ENCODE data around the gene CLIP2. TPM values are rescaled to one million over a fixed set of nuclear protein-coding genes. Genes with fewer than 3 reads are reported as not detected.
A peak's percentile ranks its signal among the peaks of the same experiment; 100 is the strongest.
"Not testable (repeated sequence)": the region's sequence is repeated elsewhere in the genome, so short reads cannot be mapped to it uniquely, and the experiment has no call there.

CLIP2 gene
- total RNA-seq, 2 donors from 2014 or later = 12.2 to 17.0 TPM

DNA sequence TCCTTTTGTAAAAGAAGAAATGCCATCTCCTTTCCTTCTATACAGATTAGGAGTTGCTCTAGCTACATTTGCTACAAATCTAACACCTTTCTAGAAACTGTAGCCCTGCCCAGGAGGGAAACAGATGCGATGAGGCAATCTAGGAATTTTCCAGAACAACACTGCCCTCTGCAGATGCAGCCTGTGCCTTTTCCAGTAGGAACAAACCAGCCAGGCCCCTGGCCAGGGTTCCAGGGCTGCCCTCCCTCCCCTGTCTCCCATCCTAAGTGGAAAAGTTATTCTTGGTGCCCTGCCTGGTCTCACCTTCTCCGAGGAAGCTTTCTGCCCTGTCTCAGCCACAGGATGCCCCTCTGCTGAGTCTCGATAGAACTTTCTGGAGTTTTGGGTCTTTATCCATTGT is 105.4 kb downstream of the CLIP2 start:
- ATAC-seq; H3K4me3 Mint-ChIP-seq; H3K27me3 Mint-ChIP-seq; H3K4me1 Mint-ChIP-seq (ENCODE audit: low read depth in 2 of 2); DNase-seq (ENCODE audit: low spot score); H3K9me3 Mint-ChIP-seq; H3K36me3 Mint-ChIP-seq: not testable (repeated sequence)
- peak overlapping the region in 1 of 2 donors; percentile 45 for H3K27ac Mint-ChIP-seq

GRCh38 chr7:74395745-74396311 is 106.6 kb downstream of the CLIP2 start:
- Mint-ChIP-seq H3K4me1 (ENCODE audit: low read depth in 2 of 2) (peaks cover 0 to 7% of the 10 kb centered on the region in 2 donors), H3K27me3 (no peaks in the 10 kb centered on the region), H3K36me3 (no peaks in the 10 kb centered on the region), H3K4me3 (no peak overlapping the region), H3K27ac (peak overlapping the region in 1 of 2 donors; percentile 36), H3K9me3 (no peaks in the 10 kb centered on the region)
- ATAC-seq = no peak
- DNase-seq (ENCODE audit: low spot score) = no peak

- Mint-ChIP-seq H3K9me3 (no peaks in the 10 kb centered on the region), H3K4me3 (no peak overlapping the region), H3K27ac (no peak overlapping the region), H3K4me1 (ENCODE audit: low read depth in 2 of 2) (peaks cover 0 to 7% of the 10 kb centered on the region in 2 donors), H3K36me3 (no peaks in the 10 kb centered on the region), H3K27me3 (no peaks in the 10 kb centered on the region)
- ATAC-seq (no peak), DNase-seq (ENCODE audit: low spot score) (no peak)
These were observed 107.8 kb downstream of the CLIP2 start for GRCh38 chr7:74396993-74397392.

DNA sequence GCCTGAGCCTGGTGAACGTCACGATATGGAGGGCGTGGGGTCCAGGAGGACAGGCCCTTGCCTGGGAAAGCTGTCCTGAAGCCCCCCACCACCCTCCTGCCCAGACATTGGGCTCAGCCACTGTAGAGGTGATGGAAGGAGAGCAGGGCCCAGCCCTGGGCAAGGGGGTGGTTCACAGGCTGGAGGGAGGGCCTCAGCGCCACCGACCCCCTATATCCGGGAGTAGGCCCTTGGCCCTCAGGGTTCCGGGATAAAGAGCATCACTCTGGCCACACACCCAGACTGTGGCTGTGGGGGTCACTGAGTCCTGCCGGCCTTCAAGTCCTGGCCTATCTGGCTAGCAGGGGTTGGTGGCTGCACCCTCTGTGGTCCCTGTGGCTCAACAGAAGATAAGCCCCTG is 109.2 kb downstream of the CLIP2 start:
- peaks cover 0 to 7% of the 10 kb centered on the region in 2 donors for H3K4me1 Mint-ChIP-seq (ENCODE audit: low read depth in 2 of 2)
- H3K27me3 Mint-ChIP-seq = no peaks in the 10 kb centered on the region
- H3K27ac Mint-ChIP-seq = no peak overlapping the region
- H3K9me3 Mint-ChIP-seq = no peaks in the 10 kb centered on the region
- DNase-seq (ENCODE audit: low spot score) (no peak), ATAC-seq (peak in 1 of 2 donors; percentile 10)
- no peaks in the 10 kb centered on the region for H3K36me3 Mint-ChIP-seq
- H3K4me3 Mint-ChIP-seq = no peak overlapping the region

DNA sequence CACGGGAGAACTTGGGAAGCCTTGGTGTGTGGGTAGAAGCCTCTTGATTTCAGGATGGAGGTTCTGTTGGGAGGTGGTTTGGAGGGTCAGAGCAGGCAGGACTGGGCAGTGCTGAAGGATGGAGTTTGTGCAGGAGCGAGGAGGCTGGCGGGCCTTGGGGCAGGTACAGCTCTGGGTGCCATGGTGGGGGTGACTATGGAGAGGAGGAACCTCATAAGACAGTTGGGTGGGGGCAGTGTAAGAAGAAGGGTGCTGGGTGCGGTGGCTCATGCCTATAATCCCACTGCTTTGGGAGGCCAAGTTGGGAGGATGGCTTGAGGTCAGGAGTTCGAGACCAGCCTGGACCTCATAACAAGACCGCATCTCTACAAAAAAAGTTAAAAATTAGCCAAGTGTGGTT is 109.8 kb downstream of the CLIP2 start:
- H3K9me3 Mint-ChIP-seq = no peaks in the 10 kb centered on the region
- no peak overlapping the region for H3K4me3 Mint-ChIP-seq
- no peaks in the 10 kb centered on the region for H3K36me3 Mint-ChIP-seq
- H3K27me3 Mint-ChIP-seq = no peaks in the 10 kb centered on the region
- ATAC-seq (no peak), DNase-seq (ENCODE audit: low spot score) (no peak)
- peaks cover 0 to 4% of the 10 kb centered on the region in 2 donors for H3K4me1 Mint-ChIP-seq (ENCODE audit: low read depth in 2 of 2)
- H3K27ac Mint-ChIP-seq = no peak overlapping the region

DNA sequence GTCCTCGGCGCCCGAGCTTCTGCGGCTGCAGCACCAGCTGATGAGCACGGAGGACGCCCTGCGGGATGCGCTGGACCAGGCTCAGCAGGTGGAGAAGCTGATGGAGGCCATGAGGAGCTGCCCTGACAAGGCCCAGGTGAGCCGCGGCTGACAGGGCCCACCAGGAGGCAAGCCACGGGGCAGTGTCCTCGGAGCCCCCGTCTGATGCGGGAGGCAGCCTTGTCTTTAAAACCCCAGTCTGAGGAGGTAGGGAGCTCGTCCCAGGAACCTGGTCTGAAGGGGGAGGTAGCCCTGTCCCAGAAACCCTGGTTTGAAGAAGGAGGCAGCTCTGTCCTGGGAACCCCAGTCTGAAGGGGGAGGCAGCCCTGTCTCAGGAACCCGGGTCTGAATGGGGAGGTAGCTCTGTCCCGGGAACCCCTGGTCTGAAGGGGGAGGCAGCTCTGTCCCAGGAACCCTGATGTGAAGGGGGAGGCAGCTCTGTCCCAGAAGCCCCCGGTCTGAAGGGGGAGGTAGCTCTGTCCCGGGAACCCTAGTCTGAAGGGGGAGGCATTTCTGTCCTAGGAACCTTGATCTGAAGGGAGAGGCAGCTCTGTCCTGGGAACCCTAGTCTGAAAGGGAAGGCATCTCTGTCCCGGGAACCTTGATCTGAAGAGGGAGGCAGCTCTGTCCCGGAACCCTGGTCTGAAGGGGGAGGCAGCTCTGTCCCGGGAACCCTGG is 111.4 kb downstream of the CLIP2 start:
- Mint-ChIP-seq H3K4me1 (ENCODE audit: low read depth in 2 of 2) (no peaks in the 10 kb centered on the region), H3K4me3 (no peak overlapping the region), H3K27ac (no peak overlapping the region), H3K36me3 (no peaks in the 10 kb centered on the region), H3K27me3 (no peaks in the 10 kb centered on the region), H3K9me3 (no peaks in the 10 kb centered on the region)
- DNase-seq (ENCODE audit: low spot score) = no peak
- no peak for ATAC-seq

- no peaks in the 10 kb centered on the region for H3K27me3 Mint-ChIP-seq
- H3K27ac Mint-ChIP-seq = no peak overlapping the region
- no peaks in the 10 kb centered on the region for H3K36me3 Mint-ChIP-seq
- H3K9me3 Mint-ChIP-seq = no peaks in the 10 kb centered on the region
- H3K4me3 Mint-ChIP-seq = no peak overlapping the region
- peak; percentile 71 for DNase-seq (ENCODE audit: low spot score)
- H3K4me1 Mint-ChIP-seq (ENCODE audit: low read depth in 2 of 2) = no peaks in the 10 kb centered on the region
- ATAC-seq = peak; percentile 52 to 58
These were observed 112.1 kb downstream of the CLIP2 start for GRCh38 chr7:74401137-74401859.

GRCh38 chr7:74402668-74403067 is 113.5 kb downstream of the CLIP2 start:
- H3K36me3 Mint-ChIP-seq; H3K27me3 Mint-ChIP-seq; DNase-seq (ENCODE audit: low spot score); H3K4me1 Mint-ChIP-seq (ENCODE audit: low read depth in 2 of 2); H3K4me3 Mint-ChIP-seq; ATAC-seq; H3K27ac Mint-ChIP-seq; H3K9me3 Mint-ChIP-seq: not testable (repeated sequence)

GRCh38 chr7:74403521-74404387 is 114.5 kb downstream of the CLIP2 start:
- H3K4me3 Mint-ChIP-seq = no peak overlapping the region

GRCh38 chr7:74404388-74404700 is 115.1 kb downstream of the CLIP2 start:
- H3K4me1 Mint-ChIP-seq (ENCODE audit: low read depth in 2 of 2) = no peaks in the 10 kb centered on the region
- DNase-seq (ENCODE audit: low spot score) (no peak), ATAC-seq (no peak)
- no peaks in the 10 kb centered on the region for H3K27me3 Mint-ChIP-seq
- H3K36me3 Mint-ChIP-seq = no peaks in the 10 kb centered on the region
- no peak overlapping the region for H3K27ac Mint-ChIP-seq
- H3K4me3 Mint-ChIP-seq = no peak overlapping the region
- H3K9me3 Mint-ChIP-seq = no peaks in the 10 kb centered on the region

More at GRCh38 chr7:74403521-74404387, 114.5 kb downstream of the CLIP2 start:
- Mint-ChIP-seq H3K36me3 (no peaks in the 10 kb centered on the region), H3K27ac (no peak overlapping the region), H3K4me1 (ENCODE audit: low read depth in 2 of 2) (no peaks in the 10 kb centered on the region), H3K9me3 (no peaks in the 10 kb centered on the region), H3K27me3 (no peaks in the 10 kb centered on the region)
- DNase-seq (ENCODE audit: low spot score) = no peak
- ATAC-seq = no peak

DNA sequence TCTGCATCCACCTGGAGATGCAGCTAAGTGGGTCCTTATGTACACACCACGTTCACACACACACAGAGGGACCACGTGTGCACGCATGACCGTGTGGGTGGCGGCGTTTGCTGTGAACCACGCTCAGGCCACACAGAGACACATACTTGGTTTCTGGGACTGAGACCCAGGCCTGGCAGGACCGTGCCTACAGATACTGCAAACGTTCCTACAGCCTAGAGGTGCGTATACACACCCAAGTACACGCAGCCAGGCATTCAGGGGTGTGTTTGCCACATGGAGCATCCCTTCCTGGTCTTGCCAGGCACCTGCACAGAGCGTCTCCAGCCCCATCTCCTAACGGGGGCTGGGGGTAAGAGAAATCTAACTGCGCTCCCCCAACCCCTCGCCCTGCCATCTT is 115.5 kb downstream of the CLIP2 start:
- no peak for DNase-seq (ENCODE audit: low spot score)
- Mint-ChIP-seq H3K27me3 (no peaks in the 10 kb centered on the region), H3K36me3 (no peaks in the 10 kb centered on the region), H3K4me1 (ENCODE audit: low read depth in 2 of 2) (no peaks in the 10 kb centered on the region), H3K4me3 (no peak overlapping the region), H3K27ac (no peak overlapping the region), H3K9me3 (no peaks in the 10 kb centered on the region)
- ATAC-seq = no peak

- Mint-ChIP-seq H3K4me1 (ENCODE audit: low read depth in 2 of 2) (no peaks in the 10 kb centered on the region), H3K27me3 (no peaks in the 10 kb centered on the region), H3K36me3 (no peaks in the 10 kb centered on the region), H3K27ac (no peak overlapping the region), H3K9me3 (no peaks in the 10 kb centered on the region), H3K4me3 (no peak overlapping the region)
- DNase-seq (ENCODE audit: low spot score) (no peak), ATAC-seq (no peak)
These were observed 116.1 kb downstream of the CLIP2 start for GRCh38 chr7:74405191-74405898.

DNA sequence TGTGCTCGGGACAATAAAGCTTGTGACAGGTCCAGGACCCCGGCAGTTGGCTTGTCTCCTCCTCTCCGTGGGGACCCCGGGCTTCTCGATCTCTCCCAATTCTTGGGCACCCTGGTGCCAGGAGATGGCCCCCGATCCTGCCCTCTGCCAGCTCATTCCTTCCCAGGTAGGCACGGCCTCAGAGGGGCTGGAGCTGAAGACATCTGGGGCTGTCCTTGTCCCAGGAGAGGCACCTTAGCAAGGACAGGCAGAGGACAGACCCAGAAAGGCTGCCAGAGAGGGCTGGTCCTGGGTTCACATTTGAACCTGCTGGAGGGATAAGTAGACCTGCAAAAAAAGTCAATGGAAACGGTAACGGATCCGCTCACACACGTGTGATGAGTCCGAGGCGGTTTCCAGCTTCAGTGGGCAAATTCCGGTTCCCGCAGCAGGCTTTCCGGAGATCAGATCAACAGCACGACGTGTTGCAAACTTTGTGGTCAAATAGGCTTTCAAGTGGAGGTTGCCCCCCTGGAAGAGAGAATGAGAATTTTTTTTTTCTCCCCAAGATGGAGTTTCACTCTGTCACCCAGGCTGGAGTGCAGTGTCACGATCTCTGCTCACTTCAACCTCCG is 116.8 kb downstream of the CLIP2 start:
- Mint-ChIP-seq H3K36me3 (no peaks in the 10 kb centered on the region), H3K4me1 (ENCODE audit: low read depth in 2 of 2) (no peaks in the 10 kb centered on the region), H3K4me3 (no peak overlapping the region), H3K27ac (no peak overlapping the region), H3K27me3 (peaks cover 0 to 3% of the 10 kb centered on the region in 2 donors), H3K9me3 (no peaks in the 10 kb centered on the region)
- ATAC-seq (no peak), DNase-seq (ENCODE audit: low spot score) (no peak)
